ENCODE measurements around the gene HMGB3.
"Not testable (repeated sequence)": the region's sequence is repeated elsewhere in the genome, so short reads cannot be mapped to it uniquely, and the experiment has no call there.

Gene HMGB3

DNA sequence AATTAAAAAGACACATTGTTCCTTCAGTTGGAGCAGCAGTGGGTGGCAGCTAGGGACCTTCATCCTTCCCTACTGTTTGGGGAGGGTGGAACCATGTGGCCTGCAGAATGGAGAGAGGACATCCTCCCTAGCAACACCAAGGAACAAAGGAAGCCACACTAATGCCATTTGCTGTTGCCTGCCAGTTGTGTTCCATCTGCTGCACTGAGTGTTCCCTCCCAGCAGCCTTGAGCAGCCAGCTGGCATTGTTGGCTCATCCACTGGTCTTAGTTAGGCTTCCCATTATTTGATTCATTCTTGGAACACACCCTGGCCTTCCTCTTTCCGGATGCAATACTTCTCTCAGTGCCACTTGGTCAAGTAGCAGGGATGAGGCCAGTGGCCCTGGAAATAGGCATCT is 25.0 kb upstream of the HMGB3 start:
- H3K4me1 ChIP-seq (ENCODE audit: control insufficient read depth, insufficient read depth, low read length) = no peaks in the 10 kb centered on the region
- no peaks in the 10 kb centered on the region for H3K36me3 ChIP-seq (ENCODE audit: control insufficient read depth, insufficient read depth, low read length, severe bottlenecking)
- DNase-seq (ENCODE audit: low read depth) = no peak
- H3K4me3 ChIP-seq (ENCODE audit: low read length) = no peak overlapping the region
- H3K27me3 ChIP-seq (replicated peaks; ENCODE audit: control insufficient read depth, insufficient read depth, low read length) = peaks cover 28% of the 10 kb centered on the region
- H3K9ac ChIP-seq (ENCODE audit: low read length) = no peak overlapping the region
- peaks cover 5% of the 10 kb centered on the region for H3K9me3 ChIP-seq (ENCODE audit: control insufficient read depth, low read length)

DNA sequence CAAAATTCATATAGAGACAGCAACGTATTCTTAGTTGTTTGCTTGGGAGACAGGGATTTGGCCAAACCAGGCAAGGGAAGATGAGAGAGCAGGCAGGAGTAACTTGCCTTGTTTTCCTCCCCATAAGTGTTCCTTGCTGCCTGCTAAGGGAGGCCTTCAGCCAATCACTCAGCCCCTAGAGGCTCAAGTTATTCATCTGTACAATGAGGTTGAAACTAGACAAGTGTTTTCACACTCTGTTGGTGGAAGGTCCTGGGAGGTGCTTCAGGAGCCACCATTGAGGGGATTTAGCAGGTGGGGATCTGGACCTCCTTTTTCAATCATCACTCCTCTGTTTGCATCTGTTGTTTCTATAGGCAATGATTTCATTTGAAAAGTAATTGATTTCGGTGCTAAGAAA is 23.6 kb upstream of the HMGB3 start:
- DNase-seq (ENCODE audit: low read depth) = no peak
- Histone ChIP-seq H3K36me3 (ENCODE audit: control insufficient read depth, insufficient read depth, low read length, severe bottlenecking) (no peaks in the 10 kb centered on the region), H3K4me3 (ENCODE audit: low read length) (no peak overlapping the region), H3K4me1 (ENCODE audit: control insufficient read depth, insufficient read depth, low read length) (no peaks in the 10 kb centered on the region), H3K9me3 (ENCODE audit: control insufficient read depth, low read length) (peaks cover 5% of the 10 kb centered on the region), H3K27me3 (replicated peaks; ENCODE audit: control insufficient read depth, insufficient read depth, low read length) (peaks cover 31% of the 10 kb centered on the region), H3K9ac (ENCODE audit: low read length) (no peak overlapping the region)

DNA sequence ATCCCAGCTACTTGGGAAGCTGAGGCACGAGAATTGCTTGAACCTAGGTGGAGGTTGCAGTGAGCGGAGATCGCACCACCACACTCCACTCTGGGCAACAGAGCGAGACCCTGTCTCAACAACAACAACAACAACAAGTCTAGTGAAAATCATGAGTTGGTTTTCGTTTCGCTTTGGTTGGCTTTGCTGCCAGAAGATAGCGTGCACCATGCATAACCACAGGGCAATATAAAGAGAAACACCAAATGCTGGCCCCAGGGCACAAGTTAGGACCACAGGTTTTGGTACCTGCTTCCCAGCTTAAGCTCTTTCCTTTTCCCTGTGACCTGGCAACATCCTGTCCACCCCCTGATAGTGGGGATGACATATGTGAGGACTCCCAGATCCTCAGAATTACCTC is 21.5 kb upstream of the HMGB3 start:
- H3K27me3 ChIP-seq (replicated peaks; ENCODE audit: control insufficient read depth, insufficient read depth, low read length) = peaks cover 34% of the 10 kb centered on the region
- no peak overlapping the region for H3K9ac ChIP-seq (ENCODE audit: low read length)
- H3K36me3 ChIP-seq (ENCODE audit: control insufficient read depth, insufficient read depth, low read length, severe bottlenecking) = no peaks in the 10 kb centered on the region
- no peaks in the 10 kb centered on the region for H3K9me3 ChIP-seq (ENCODE audit: control insufficient read depth, low read length)
- no peaks in the 10 kb centered on the region for H3K4me1 ChIP-seq (ENCODE audit: control insufficient read depth, insufficient read depth, low read length)
- H3K4me3 ChIP-seq (ENCODE audit: low read length) = no peak overlapping the region
- DNase-seq (ENCODE audit: low read depth) = no peak

DNA sequence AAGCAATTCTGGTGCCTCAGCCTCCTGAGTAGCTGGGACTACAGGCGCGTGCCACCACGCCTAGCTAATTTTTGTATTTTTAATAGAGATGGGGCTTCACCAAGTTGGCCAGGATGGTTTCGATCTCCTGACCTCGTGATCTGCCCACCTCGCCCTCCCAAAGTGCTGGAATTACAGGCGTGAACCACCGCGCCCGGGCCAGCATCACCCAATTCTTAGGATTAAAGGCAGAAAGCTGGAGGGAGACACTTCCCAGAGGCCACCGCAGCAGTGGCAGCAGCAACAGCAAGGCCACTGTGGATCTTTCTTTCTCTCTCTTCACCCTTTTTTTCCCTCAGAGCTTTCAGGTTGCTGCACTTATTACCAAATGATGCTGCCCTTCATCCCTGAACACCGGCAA is 18.7 kb upstream of the HMGB3 start:
- H3K9ac ChIP-seq (ENCODE audit: low read length); H3K9me3 ChIP-seq (ENCODE audit: control insufficient read depth, low read length); DNase-seq (ENCODE audit: low read depth); H3K4me3 ChIP-seq (ENCODE audit: low read length); H3K4me1 ChIP-seq (ENCODE audit: control insufficient read depth, insufficient read depth, low read length); H3K36me3 ChIP-seq (ENCODE audit: control insufficient read depth, insufficient read depth, low read length, severe bottlenecking): not testable (repeated sequence)
- peaks cover 45% of the 10 kb centered on the region for H3K27me3 ChIP-seq (replicated peaks; ENCODE audit: control insufficient read depth, insufficient read depth, low read length)

DNA sequence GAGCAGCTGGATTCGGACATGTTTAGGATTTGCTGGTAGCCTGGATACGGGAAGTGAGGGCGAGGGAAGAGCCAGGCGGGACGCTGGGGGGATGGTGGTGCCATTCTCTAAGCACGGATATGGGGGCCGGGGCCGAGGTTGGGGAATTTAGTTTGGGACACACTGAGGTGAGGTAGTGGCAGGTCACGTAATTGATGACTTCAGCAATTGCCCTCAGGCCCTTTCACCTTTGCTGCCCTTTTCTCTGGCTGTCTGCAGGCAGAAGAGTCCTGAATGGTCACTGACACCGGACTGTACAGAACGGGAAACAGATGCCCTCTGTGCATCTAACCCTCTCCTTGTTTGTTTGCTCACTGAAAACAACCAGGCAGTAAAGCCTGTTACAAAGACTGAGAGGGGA is 16.9 kb upstream of the HMGB3 start:
- H3K9me3 ChIP-seq (ENCODE audit: control insufficient read depth, low read length) = peaks cover 2% of the 10 kb centered on the region
- H3K36me3 ChIP-seq (ENCODE audit: control insufficient read depth, insufficient read depth, low read length, severe bottlenecking) = no peaks in the 10 kb centered on the region
- no peaks in the 10 kb centered on the region for H3K4me1 ChIP-seq (ENCODE audit: control insufficient read depth, insufficient read depth, low read length)
- no peak for DNase-seq (ENCODE audit: low read depth)
- no peak overlapping the region for H3K9ac ChIP-seq (ENCODE audit: low read length)
- no peak overlapping the region for H3K4me3 ChIP-seq (ENCODE audit: low read length)
- H3K27me3 ChIP-seq (replicated peaks; ENCODE audit: control insufficient read depth, insufficient read depth, low read length) = peaks cover 36% of the 10 kb centered on the region

DNA sequence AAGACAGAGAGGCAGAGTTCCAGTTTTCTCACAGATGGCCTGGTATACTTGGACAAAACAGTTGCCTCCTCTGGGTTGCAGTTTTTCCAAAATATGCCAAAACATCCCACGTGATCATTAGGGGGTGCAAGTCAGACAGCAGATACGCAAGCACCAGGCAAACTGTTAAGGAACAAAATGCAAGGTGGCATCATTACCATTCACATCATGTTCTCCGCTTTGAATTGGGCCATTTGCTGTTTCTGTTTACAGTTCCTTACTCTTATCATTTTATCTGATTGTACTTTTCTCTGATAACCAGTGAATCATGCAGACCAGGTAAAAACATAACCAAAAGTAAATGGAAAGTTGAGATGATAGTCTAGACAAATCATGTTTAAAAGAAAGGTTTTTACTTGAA is 16.4 kb upstream of the HMGB3 start:
- Histone ChIP-seq H3K36me3 (ENCODE audit: control insufficient read depth, insufficient read depth, low read length, severe bottlenecking) (no peaks in the 10 kb centered on the region), H3K9me3 (ENCODE audit: control insufficient read depth, low read length) (peaks cover 2% of the 10 kb centered on the region)
- no peak for DNase-seq (ENCODE audit: low read depth)

DNA sequence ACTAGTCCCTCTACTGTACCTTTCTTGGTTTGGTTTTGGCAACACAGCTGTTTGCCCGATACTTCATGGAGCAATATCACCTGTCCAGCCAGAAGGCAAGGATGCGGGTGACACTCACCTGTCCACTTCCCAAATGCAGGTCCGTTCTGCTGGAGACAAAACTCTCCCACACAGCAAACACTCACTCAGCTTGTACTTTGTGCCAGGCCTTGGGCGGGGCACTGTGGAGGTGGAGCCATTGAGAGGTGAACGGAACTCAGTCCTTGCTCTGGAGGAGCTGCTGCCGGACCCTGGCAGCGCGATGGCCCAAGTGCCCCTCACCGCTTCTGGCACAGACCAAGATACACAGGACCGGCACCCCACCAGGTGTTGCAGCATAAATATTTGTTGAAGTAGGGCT is 15.3 kb upstream of the HMGB3 start:
- no peak for DNase-seq (ENCODE audit: low read depth)
- no peaks in the 10 kb centered on the region for H3K4me1 ChIP-seq (ENCODE audit: control insufficient read depth, insufficient read depth, low read length)
- no peak overlapping the region for H3K4me3 ChIP-seq (ENCODE audit: low read length)
- H3K9ac ChIP-seq (ENCODE audit: low read length) = no peak overlapping the region
- H3K9me3 ChIP-seq (ENCODE audit: control insufficient read depth, low read length) = peaks cover 2% of the 10 kb centered on the region
- peaks cover 37% of the 10 kb centered on the region for H3K27me3 ChIP-seq (replicated peaks; ENCODE audit: control insufficient read depth, insufficient read depth, low read length)
- H3K36me3 ChIP-seq (ENCODE audit: control insufficient read depth, insufficient read depth, low read length, severe bottlenecking) = no peaks in the 10 kb centered on the region

More for the DNA sequence above, 16.4 kb upstream of the HMGB3 start:
- Histone ChIP-seq H3K9ac (ENCODE audit: low read length) (no peak overlapping the region), H3K4me3 (ENCODE audit: low read length) (no peak overlapping the region), H3K4me1 (ENCODE audit: control insufficient read depth, insufficient read depth, low read length) (no peaks in the 10 kb centered on the region), H3K27me3 (replicated peaks; ENCODE audit: control insufficient read depth, insufficient read depth, low read length) (peaks cover 36% of the 10 kb centered on the region)

DNA sequence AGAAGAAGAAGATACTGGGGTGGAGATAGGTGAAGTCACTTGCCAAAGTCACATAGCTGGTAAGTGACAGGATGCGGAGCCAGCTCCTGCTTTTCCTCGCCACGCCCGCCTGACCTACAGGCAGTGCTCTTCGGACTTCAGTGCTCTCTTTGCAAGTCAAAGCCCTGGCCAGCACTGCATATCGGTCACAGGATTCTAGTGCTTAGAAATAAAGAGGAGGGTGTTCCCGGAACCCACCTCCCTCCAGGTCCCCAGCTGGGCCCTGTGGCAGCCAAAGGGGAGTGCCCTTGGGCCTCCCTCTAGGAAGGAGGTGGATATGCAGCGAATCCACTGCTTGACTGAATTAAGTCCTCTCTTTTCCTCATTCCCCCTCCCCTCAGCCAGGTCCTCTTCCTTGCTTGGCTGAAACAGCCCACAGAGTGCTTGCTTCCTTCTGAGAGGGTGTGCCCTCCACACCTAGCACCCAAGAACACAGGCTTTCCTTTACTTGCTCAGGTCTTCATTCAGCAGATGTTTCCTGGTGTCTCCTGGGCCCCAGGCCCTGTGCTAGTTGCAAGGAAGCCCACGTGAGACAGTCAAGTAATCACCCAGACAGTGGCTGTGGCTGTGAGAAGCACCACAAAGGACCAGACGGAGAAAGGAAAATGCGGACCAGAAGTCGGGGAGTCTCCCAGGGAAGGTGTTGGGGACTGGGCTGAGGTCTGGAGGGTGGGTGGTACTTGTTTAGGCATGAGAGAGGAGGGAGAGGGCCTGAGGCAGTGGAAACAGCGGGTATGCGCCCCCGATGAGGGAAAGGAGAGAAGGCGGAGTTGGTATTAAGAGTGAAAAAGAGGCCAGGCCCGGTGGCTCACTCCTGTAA is 14.0 kb upstream of the HMGB3 start:
- DNase-seq (ENCODE audit: low read depth) = no peak
- Histone ChIP-seq H3K27me3 (replicated peaks; ENCODE audit: control insufficient read depth, insufficient read depth, low read length) (peaks cover 31% of the 10 kb centered on the region), H3K4me1 (ENCODE audit: control insufficient read depth, insufficient read depth, low read length) (no peaks in the 10 kb centered on the region), H3K36me3 (ENCODE audit: control insufficient read depth, insufficient read depth, low read length, severe bottlenecking) (no peaks in the 10 kb centered on the region), H3K9me3 (ENCODE audit: control insufficient read depth, low read length) (peaks cover 2% of the 10 kb centered on the region), H3K4me3 (ENCODE audit: low read length) (no peak overlapping the region), H3K9ac (ENCODE audit: low read length) (no peak overlapping the region)

DNA sequence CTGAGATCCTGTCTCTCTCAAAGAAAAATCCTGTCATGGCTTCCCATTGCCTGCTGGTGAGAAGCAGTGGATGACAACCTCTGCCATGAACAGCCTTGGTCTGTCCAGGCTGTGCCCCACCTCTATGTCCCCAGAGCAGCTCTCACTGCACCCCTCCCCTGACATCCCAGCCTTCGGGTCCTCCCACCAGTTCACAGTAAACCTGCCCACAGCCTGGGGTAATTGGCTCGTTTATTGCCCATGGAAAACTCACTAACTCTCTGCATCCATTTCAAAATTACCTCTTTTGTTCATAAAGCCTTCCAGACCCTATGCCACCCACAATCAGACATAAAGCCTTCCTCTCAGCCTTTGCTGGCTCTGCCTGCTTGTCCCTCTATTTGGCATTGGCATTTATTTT is 10.7 kb upstream of the HMGB3 start:
- Histone ChIP-seq H3K9ac (ENCODE audit: low read length) (no peak overlapping the region), H3K36me3 (ENCODE audit: control insufficient read depth, insufficient read depth, low read length, severe bottlenecking) (no peaks in the 10 kb centered on the region), H3K4me3 (ENCODE audit: low read length) (no peak overlapping the region), H3K4me1 (ENCODE audit: control insufficient read depth, insufficient read depth, low read length) (no peaks in the 10 kb centered on the region), H3K9me3 (ENCODE audit: control insufficient read depth, low read length) (peaks cover 2% of the 10 kb centered on the region), H3K27me3 (replicated peaks; ENCODE audit: control insufficient read depth, insufficient read depth, low read length) (peaks cover 17% of the 10 kb centered on the region)
- DNase-seq (ENCODE audit: low read depth) = no peak

DNA sequence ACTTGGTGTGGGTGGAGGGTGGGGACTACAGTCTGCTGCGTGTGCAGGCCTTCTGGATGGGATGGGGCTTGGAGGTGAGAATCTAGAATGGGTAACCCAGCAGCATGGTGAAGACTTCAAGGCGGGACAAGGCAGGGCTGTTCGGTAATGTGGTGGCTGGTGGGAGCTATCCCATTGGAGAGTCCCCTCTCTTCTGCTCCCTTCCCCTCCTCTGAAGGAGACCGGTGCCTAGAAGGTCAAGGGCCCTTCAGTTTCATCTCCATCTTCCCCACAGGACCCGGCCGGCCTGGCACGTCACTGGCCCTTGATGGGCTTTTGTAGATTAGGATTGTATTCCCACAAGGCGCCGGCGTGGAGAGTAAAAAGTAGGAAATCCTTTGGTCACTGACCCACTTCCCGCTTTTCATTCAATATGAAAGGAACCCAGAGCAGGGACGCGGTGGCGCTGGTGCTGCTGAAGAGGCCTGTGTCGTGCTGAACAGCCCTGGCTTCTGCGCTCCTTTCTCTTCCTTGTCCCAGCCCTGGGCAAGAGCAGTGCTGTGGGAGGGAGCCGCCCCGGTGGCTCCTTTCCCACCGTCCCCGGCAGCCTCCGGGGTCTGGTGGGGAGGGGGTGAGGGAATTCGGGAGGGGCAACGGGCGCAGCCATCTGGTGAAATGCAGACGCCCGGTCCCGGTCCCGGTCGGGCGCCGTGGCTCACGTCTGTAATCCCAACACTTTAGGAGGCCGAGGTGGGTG is 7.3 kb upstream of the HMGB3 start:
- no peak for DNase-seq (ENCODE audit: low read depth)
- Histone ChIP-seq H3K4me3 (ENCODE audit: low read length) (no peak overlapping the region), H3K4me1 (ENCODE audit: control insufficient read depth, insufficient read depth, low read length) (no peaks in the 10 kb centered on the region), H3K9ac (ENCODE audit: low read length) (no peak overlapping the region), H3K9me3 (ENCODE audit: control insufficient read depth, low read length) (no peaks in the 10 kb centered on the region), H3K27me3 (replicated peaks; ENCODE audit: control insufficient read depth, insufficient read depth, low read length) (peaks cover 9% of the 10 kb centered on the region), H3K36me3 (ENCODE audit: control insufficient read depth, insufficient read depth, low read length, severe bottlenecking) (no peaks in the 10 kb centered on the region)

DNA sequence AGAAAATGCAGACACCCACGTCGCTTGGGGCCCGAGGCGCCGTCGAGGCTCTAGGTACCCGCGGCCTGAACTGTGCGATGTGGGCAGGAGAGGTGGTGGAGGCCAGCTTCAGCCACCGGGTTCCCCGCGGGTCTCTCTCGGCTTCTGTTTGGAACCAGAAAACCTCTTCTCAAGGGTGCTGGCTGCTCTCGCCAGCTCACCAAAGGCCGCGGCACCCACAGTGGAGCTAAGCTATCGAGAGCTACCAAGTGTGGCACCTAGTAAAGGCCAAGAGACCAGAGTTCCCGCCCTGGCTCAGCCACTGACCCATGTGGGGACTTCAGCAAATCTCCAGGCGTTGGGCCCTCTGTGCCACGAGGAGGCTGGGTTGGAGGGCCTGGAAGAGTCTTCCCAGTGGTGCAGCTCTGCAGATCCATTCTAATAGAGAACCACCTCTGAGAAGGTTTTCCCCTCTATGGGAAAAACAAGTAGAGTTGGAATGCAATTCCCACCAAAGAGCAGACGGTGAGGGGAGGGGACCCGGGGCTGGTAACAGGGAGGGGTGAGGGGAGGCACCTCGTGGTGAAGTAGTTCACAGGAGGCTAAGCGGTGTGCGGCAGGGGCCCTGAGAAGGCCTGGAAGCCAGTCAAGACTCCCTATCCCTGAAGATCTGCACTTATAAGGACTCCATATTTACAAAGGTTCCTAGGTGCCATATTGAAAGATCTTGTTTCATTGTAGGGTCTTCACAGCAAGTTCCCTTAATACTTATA is 5.5 kb upstream of the HMGB3 start:
- no peak overlapping the region for H3K9ac ChIP-seq (ENCODE audit: low read length)
- no peaks in the 10 kb centered on the region for H3K4me1 ChIP-seq (ENCODE audit: control insufficient read depth, insufficient read depth, low read length)
- H3K4me3 ChIP-seq (ENCODE audit: low read length) = no peak overlapping the region
- H3K36me3 ChIP-seq (ENCODE audit: control insufficient read depth, insufficient read depth, low read length, severe bottlenecking) = no peaks in the 10 kb centered on the region
- no peaks in the 10 kb centered on the region for H3K9me3 ChIP-seq (ENCODE audit: control insufficient read depth, low read length)
- no peak for DNase-seq (ENCODE audit: low read depth)
- peaks cover 9% of the 10 kb centered on the region for H3K27me3 ChIP-seq (replicated peaks; ENCODE audit: control insufficient read depth, insufficient read depth, low read length)
